SU-DHL-6 (cell line): ENCODE results near the gene PIGH.
"Not testable (repeated sequence)": the region's sequence is repeated elsewhere in the genome, so short reads cannot be mapped to it uniquely, and the experiment has no call there.

Experiments
- CTCF ChIP-seq: fragments of 200-600 bp; sonication (generic); IDR thresholded peaks from one replicate; pipeline ENCODE4 v1.5.1; 2017; ENCODE audit warnings: antibody characterized with exemption, mild to moderate bottlenecking, low read length, moderate library complexity; ENCODE audit not compliant: insufficient read depth, poor library complexity, severe bottlenecking
- EZH2phosphoT487 ChIP-seq: fragments of 200-600 bp; sonication (generic), shearing (Covaris generic); conservative IDR thresholded peaks from 2 replicates; pipeline ENCODE4 v1.6.1; 2018; ENCODE audit warnings: mild to moderate bottlenecking, antibody characterized with exemption, low read length, moderate library complexity, mixed read lengths

DNA sequence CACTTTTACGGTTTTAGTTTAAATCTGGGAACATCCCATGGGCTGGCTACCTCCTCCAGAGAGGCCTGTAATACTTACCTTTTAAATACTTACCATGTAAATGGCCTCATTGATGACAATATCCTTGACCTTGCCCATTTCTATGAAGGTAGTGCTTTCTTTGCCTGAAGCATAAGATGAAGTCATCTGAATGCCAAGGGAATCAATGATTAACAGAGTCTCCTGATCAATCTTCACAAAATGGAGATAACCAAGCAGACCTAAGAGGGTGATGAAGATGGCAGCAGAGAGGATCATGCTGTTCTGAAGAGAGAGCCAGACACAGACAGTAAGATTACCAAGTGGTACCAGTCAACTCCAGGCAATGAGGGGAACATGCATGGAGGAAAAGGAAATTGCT, 6.4 kb downstream of the PIGH start:
- TF ChIP-seq EZH2phosphoT487, CTCF: not testable (repeated sequence)
